MG63 (cell line): Measurements from ENCODE around the gene STRA6. TPM values are rescaled to one million over a fixed set of nuclear protein-coding genes. Genes with fewer than 3 reads are reported as not detected.

Source experiments
- DNase-seq: peaks from one replicate; pipeline ENCODE4 v3.0.0-alpha.2; 2020
- H3K27me3 ChIP-seq: fragments of 250-450 bp; sonication (Bioruptor Pico); 2 replicates; pipeline ENCODE4 v1.5.1; 2020; ENCODE audit warnings: mild to moderate bottlenecking, moderate library complexity
- H3K36me3 ChIP-seq: fragments of 250-450 bp; sonication (Bioruptor Pico); 2 replicates; pipeline ENCODE4 v1.5.1; 2020; ENCODE audit warnings: mild to moderate bottlenecking, moderate library complexity
- H3K4me3 ChIP-seq: fragments of 250-450 bp; sonication (Bioruptor Pico); 2 replicates; pipeline ENCODE4 v1.5.1; 2020; ENCODE audit warnings: mild to moderate bottlenecking, moderate library complexity
- H3K9me3 ChIP-seq: fragments of 250-450 bp; sonication (Bioruptor Pico); 2 replicates; pipeline ENCODE4 v1.5.1; 2020; ENCODE audit warnings: mild to moderate bottlenecking, moderate library complexity
- total RNA-seq: library from RNA; depleted of rRNA; stranded (reverse); fragments of >200 nt; shearing (Covaris generic); gene quantifications from 2 replicates; pipeline ENCODE4 v1.2.3, GENCODE V29; 2014; ENCODE audit warnings: low replicate concordance; rRNA removed

STRA6 gene, protein sequence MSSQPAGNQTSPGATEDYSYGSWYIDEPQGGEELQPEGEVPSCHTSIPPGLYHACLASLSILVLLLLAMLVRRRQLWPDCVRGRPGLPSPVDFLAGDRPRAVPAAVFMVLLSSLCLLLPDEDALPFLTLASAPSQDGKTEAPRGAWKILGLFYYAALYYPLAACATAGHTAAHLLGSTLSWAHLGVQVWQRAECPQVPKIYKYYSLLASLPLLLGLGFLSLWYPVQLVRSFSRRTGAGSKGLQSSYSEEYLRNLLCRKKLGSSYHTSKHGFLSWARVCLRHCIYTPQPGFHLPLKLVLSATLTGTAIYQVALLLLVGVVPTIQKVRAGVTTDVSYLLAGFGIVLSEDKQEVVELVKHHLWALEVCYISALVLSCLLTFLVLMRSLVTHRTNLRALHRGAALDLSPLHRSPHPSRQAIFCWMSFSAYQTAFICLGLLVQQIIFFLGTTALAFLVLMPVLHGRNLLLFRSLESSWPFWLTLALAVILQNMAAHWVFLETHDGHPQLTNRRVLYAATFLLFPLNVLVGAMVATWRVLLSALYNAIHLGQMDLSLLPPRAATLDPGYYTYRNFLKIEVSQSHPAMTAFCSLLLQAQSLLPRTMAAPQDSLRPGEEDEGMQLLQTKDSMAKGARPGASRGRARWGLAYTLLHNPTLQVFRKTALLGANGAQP
- 1.4 and 1.9 TPM in 2 replicates for total RNA-seq

DNA sequence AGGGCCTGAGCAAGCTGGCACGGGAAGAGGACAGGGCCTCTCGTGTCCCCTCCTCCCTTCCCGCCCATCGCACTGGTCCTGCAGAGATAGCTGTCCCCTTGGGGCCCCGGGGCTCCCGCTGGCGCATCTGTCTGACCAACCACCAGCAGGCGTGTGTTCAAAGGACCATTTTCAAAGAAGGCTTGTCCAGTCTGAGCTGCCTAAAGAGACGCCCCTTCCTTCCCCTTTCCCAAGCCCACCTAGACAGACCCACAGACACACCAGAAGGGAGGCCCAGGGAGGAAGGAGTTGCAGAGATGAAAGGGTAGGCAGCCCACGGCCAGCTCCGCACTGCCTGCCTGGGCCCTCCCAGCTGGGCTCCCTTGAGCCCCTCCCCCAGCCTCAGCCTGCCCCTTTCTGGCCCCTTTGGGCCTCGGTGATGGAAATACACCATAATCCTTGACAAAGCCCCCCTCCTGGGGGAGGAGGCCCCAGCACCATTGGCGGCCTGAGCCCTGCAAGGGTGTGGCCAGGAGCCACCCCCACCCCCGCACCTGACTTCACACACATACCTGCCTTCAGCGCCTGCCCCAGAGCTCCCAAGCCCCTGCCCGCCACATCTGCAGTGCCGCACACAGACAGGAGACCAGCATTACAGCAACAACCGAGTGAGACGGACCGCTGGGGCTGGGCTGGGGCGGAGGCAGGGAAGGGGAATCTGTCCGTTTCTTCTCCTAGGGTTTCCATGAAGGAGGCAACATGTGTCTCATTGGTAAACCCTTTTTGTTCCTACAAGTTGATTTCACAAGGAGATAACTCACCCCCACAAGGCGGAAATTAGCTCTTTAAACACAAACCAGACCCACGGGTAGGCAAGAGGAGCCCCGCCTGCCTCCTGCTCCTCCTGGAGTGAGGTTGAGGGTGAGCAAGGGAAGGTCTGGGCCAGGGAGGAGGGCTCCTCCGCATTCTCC lies at the start of gene STRA6:
TSS of gene STRA6 (minus strand) at position 336 of the 950 bp plus-strand sequence. CDS start 520 bp downstream, outside the sequence.
- no peaks in the 10 kb centered on the region for H3K9me3 ChIP-seq
- no peaks in the 10 kb centered on the region for H3K36me3 ChIP-seq
- no peaks in the 10 kb centered on the region for H3K27me3 ChIP-seq
- DNase-seq: no peak
- H3K4me3 ChIP-seq: no peak within 1 kb of the TSS

DNA sequence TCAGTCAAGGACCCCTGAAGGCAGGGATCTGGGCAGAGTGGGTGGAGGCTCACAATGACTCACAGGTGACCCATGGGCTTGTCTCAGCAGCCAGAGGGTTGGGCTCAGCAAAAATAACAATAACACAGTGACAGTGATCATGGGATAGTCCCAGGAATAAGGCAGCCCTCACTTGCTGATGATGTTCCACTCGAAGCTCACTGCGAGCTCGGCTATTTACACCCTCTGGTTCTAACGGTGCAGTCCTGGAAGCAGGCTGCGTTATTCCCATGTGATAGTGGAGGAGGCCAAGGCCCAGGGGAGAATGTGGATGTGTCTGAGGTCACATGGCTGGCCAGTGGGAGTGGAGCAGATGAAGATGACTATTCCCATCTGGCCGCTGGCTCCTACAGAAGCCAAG lies 49.7 kb upstream of the STRA6 start:
- Histone ChIP-seq H3K4me3 (no peak overlapping the region), H3K27me3 (no peaks in the 10 kb centered on the region), H3K36me3 (no peaks in the 10 kb centered on the region), H3K9me3 (no peaks in the 10 kb centered on the region)
- peak; percentile 39 for DNase-seq

DNA sequence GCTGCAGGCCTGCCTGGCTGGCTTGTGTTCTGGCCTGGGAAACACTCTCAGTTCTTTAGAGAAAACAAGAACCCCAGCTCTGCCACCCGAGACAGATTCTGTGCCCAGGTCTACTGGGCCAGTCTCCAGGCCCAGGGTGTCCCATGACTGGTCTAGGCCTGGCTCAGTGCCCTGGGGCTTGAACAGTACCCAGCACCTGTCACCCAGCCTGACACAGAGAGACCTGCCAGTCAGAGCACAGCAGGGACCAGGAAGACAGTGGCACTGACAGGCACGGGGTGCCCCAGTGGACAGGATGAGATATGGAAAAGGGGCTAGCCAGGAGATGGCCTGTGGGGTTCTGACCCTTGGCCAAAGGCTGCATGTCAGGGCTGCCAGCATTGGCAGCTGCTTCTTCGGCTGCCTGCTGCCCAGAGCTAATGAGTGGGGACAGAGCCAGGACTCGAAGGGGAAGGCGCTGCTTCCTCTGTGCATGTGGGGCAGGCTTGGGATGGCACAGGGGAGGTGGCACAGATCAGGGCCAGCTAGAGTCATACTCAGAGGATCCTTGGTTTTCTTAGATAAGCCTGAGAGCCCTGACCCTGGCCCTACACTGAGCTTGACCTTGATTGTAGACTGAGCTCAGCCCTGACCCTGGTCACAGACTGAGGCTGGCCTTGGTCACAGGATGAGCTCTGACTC lies 48.7 kb upstream of the STRA6 start:
- peak; percentile 89 for DNase-seq
- Histone ChIP-seq H3K4me3 (no peak overlapping the region), H3K36me3 (no peaks in the 10 kb centered on the region), H3K27me3 (no peaks in the 10 kb centered on the region), H3K9me3 (no peaks in the 10 kb centered on the region)

DNA sequence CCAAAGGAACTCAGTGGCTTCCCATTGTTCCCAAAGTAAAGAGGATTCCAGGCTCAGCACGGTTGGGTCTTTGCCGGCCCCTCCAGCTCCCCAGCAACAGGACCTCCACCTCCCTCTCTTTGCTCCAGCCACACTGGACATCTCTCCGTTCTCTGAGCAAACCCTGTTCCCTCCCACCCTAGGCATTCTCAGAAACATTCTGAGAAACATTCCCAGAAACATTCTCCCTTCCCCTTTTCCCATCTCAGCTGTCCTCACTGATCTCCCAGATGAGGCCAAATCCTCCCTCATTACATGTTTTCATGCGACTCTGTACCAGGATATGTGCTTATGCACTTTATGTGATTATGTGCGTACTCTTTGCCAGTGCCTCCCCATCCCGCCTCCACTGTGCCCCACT lies 47.7 kb upstream of the STRA6 start:
- DNase-seq: no peak
- Histone ChIP-seq H3K36me3 (no peaks in the 10 kb centered on the region), H3K9me3 (no peaks in the 10 kb centered on the region), H3K27me3 (no peaks in the 10 kb centered on the region), H3K4me3 (no peak overlapping the region)

DNA sequence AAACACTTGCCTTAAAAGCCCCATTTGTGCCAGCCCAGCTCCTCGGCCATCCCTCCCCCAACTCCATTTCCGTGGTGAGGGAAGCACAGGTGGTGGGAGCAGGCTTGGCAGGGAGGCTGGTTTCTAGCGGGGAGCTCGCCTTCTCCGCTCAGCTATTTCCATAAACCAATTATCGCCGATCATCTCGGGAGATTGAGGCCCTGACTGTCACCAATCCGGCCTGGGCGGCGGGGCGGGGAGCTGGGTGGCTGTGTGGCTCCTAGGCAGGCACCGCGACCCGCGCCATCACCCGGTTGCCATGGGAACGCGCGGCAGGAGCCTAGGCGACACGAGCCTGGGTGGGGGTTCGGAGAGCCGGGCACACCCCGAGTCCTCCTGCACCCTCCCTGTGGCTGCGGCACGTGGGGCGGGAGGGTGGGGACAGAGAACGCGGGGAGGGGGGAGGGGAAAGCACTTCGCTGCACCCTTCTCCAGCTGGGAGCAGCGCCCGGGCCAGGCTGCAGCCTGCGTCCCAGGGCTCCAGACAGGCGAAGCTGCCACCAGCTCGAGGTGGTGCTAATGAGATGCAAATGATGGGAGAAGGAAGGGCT lies 42.9 kb upstream of the STRA6 start:
- no peak for DNase-seq
- Histone ChIP-seq H3K4me3 (no peak overlapping the region), H3K27me3 (no peaks in the 10 kb centered on the region), H3K9me3 (no peaks in the 10 kb centered on the region), H3K36me3 (no peaks in the 10 kb centered on the region)

DNA sequence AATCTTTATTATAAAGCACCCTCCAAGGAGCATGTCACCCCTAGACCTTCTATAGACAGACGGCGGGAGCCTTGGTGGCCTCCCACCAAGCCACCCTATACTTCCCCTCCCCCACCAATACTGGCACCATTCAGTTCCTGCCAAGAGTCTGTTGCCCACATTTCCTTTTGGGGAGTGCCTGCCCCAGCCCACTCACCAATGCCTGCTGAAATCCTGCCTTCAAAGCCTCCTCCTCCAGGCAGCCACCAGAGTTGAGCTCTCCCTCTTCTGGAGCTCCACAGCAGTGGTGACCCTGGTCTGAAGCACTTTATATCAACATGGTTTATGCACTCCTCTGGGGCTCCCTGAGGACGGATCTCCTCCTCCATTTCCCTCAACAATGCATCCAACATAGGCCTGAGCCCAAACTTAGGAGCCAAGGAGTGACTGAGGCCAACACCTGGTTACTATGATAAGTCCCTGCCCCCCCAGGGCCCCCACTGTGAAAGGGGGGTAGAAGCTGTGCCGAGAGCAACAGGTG lies 42.3 kb upstream of the STRA6 start:
- no peaks in the 10 kb centered on the region for H3K27me3 ChIP-seq
- no peak overlapping the region for H3K4me3 ChIP-seq
- H3K36me3 ChIP-seq: no peaks in the 10 kb centered on the region
- no peaks in the 10 kb centered on the region for H3K9me3 ChIP-seq
- no peak for DNase-seq

DNA sequence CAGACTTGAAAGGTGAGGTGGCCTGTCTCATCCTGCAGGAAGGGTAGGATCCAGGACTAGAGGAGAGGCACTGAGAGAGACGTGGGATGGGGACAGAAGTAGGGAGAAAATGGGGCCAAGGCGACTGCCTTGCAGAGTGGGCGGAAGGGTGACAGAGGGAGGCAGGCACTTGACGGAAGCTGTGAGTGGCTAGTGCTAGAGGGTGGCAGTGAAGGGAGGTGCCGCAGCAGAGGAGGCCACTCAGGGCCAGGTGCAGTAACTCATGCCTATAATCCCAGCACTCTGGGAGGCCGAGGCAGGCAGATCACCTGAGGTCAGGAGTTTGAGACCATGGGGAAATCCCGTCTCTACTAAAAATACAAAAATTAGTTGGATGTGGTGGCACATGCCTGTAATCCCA lies 40.8 kb upstream of the STRA6 start:
- no peaks in the 10 kb centered on the region for H3K9me3 ChIP-seq
- no peaks in the 10 kb centered on the region for H3K27me3 ChIP-seq
- H3K36me3 ChIP-seq: no peaks in the 10 kb centered on the region
- DNase-seq: no peak
- H3K4me3 ChIP-seq: no peak overlapping the region

DNA sequence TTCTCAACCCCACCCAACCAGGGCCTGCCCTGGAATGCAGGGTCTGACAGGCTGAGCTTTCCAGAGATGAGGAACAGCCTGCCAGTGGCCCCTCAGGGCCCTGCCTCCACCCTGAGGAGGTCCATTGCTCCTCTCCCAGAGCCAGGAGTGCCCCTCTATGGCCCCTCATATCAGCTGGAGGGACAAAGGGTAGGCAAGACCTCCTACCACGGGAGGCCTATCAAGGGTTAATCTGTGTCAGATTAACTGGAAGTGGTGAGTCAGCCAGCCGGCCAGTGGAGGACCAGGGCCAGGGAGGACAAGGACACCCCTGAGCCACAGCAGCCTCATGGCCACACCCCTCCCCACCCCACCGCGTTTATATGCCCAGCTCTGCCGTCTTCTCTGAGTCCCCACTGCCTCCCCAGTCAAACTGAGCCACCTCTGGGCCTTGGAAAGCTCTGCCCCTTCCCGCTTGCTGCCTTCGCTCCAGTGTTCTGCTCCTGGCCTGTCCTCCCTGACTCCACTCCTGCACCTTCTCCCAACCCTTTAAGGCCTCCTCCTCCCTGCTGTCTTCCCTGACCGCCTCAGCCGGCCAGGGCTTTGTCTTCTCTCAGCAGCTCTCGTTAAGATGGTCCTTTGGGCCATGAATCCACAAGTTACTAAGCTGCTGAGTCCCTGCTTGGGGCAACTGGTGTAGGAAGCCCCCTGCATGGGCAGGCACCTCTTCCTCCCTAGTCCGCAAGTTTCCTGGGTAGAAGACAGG lies 40.0 kb upstream of the STRA6 start:
- Histone ChIP-seq H3K4me3 (no peak overlapping the region), H3K27me3 (no peaks in the 10 kb centered on the region)
- DNase-seq: peak; percentile 48

DNA sequence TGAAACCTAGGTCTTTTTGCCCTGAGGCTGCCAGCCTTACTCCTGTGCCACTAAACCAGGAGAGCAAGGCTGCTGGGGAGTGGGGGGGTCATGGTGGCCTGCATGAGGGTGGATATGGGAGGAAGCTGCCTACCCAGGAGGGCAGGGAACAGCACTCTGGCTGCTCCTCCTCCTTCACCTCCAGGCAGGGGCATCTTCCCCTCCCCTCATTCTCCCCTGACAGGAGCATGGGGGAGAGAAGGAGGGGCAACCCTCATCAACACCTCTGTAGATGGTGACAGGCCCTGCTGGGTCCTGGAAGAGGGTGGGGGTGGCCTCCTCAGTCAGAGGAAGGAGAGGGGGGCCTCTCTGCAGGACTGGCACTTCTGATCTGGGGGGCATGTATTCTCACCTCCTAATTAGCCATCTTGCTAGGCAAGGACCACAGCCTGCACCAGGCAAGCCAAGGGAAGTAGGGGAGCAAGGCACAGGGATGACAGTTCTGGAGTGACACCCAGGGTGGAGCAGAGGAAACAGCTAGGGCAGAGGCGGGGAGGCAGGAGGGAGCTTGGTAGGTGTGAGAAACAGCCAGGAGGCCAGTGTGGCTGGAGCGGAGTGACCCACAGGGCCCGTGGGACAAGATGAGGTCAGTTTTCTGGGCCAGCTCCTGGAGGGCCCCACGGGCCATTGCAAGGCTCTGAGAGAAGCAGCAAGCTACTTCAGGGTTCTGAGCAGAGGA lies 38.5 kb upstream of the STRA6 start:
- no peak for DNase-seq
- Histone ChIP-seq H3K9me3 (no peaks in the 10 kb centered on the region), H3K4me3 (no peak overlapping the region), H3K27me3 (no peaks in the 10 kb centered on the region), H3K36me3 (no peaks in the 10 kb centered on the region)

More for the DNA sequence above, 40.0 kb upstream of the STRA6 start:
- no peaks in the 10 kb centered on the region for H3K36me3 ChIP-seq
- H3K9me3 ChIP-seq: no peaks in the 10 kb centered on the region

DNA sequence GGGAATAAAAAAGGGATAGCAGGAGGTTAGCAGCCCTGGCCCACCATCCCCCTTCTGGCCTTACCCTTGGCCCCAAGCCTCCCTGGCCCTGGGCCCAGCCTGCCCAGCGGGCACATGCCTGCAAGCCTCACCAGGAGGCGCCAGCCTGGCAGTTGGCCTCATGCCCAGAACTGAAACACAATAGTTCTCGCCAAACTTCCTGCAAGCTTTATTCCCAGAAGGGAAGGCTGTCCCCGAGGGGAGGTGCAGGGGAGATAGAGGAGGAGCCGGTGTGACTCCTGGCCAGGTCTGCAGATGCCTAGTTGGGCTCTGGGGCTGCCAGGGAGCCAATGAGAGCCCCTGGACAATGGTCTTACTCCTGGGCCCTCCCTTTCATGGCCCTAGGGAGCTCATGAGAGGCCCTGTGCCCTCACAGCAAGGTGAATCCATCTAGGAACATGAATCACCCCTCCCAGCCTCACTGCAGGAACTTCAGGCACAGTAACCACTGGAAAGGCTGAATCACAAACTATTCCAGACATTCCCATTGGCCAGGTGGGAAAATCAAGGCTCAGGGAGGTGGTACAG lies 37.5 kb upstream of the STRA6 start:
- Histone ChIP-seq H3K4me3 (no peak overlapping the region), H3K36me3 (no peaks in the 10 kb centered on the region), H3K27me3 (no peaks in the 10 kb centered on the region), H3K9me3 (no peaks in the 10 kb centered on the region)
- DNase-seq: peak; percentile 99

DNA sequence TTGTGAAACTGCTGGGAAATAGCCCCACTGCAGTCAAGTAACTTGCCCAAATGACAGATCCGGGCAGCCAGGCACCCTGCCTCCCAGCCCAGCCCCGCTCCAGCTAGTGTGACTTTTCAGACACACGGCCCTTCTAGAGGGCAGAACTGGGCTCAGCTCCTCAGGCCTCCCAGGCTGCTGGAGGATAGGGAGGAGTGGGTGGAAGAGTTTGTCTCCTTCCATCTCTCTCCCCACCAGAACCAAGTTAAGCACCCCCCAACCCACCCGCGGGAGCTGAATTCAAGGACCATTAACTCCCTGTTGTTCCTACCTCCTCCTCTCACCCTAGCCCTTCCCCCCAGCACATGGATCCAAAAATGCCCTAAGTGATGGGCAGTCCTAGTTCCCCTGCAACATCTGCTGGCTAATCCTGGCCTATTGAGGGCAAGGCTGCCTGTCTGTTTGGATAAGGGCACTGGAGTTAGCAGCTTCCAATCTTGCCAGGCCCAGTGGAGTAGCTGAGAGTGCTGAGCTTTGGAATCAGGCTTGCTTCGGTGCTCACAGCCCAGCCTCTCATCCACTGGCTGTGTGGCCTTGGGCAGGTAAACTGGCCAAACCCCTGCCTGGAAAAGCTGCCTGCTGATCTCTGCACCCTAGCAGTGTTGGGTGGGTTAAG lies 36.6 kb upstream of the STRA6 start:
- peak; percentile 73 for DNase-seq
- Histone ChIP-seq H3K4me3 (no peak overlapping the region), H3K36me3 (no peaks in the 10 kb centered on the region), H3K9me3 (no peaks in the 10 kb centered on the region), H3K27me3 (no peaks in the 10 kb centered on the region)

DNA sequence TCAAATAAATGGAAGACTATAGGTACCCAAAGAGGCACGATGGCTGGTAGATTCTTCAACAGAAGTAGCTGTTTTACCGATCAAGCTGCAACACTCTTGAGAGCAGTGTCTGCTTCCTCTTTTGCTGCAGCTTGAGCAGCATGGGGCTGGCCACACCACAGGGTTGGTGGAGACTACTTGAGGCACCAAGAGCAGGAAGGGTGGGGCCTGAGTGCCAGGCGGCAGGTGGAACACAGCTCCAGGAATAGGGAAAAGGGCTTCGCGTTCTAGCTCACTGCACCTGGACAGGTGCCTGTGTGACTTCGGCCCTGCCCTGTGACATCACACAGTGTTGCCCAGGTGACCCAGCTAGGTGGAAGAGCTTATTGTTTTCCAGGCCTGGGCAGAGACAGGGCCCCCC lies 33.4 kb upstream of the STRA6 start, which contains the start of gene CCDC33:
TSS of gene CCDC33 (plus strand) at position 365 of the 400 bp plus-strand sequence. CDS start 394 bp downstream, outside the sequence.
- no peaks in the 10 kb centered on the region; the same call in 1 of the 2 replicates for H3K27me3 ChIP-seq
- DNase-seq: no peak
- H3K4me3 ChIP-seq: no peak within 1 kb of the TSS
- no peaks in the 10 kb centered on the region for H3K9me3 ChIP-seq
- H3K36me3 ChIP-seq: no peaks in the 10 kb centered on the region

DNA sequence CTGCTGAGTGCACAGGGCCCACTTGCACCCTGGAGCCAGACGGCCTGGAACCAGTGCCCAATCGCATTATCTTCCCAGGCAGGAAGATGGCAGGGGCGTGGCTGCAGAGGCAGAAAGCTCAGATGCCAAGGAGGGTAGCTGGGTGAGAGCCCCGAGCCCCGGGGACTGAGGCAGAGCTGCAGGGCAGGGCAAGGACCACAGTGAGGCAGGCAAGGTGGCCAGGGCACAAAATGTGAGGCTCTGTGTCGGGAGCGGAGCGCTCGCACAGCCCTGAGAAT lies 31.9 kb upstream of the STRA6 start:
- H3K27me3 ChIP-seq: no peaks in the 10 kb centered on the region; the same call in 1 of the 2 replicates
- no peaks in the 10 kb centered on the region for H3K9me3 ChIP-seq
- no peak for DNase-seq
- H3K36me3 ChIP-seq: no peaks in the 10 kb centered on the region
- H3K4me3 ChIP-seq: no peak overlapping the region
